Hepatocyte (in vitro differentiated cells): ENCODE measurements around the gene LINC00237. TPM values are rescaled to one million over a fixed set of nuclear protein-coding genes. Genes with fewer than 3 reads are reported as not detected.

Experiments used
- DNase-seq: peaks from one replicate; pipeline ENCODE4 v3.0.0-alpha.2; 2016; ENCODE audit warnings: low spot score
- H2AFZ ChIP-seq: fragments of 200-600 bp; sonication (generic); 2 replicates; pipeline ENCODE4 v1.6.0; 2016; ENCODE audit warnings: antibody characterized with exemption, mild to moderate bottlenecking
- H3K27ac ChIP-seq: fragments of 200-600 bp; sonication (generic); 2 replicates; pipeline ENCODE4 v1.5.1; 2016; ENCODE audit warnings: mild to moderate bottlenecking
- H3K27me3 ChIP-seq: fragments of 200-600 bp; sonication (generic); 2 replicates; pipeline ENCODE4 v1.6.1; 2016
- H3K36me3 ChIP-seq: fragments of 200-600 bp; sonication (generic); replicated peaks from 2 replicates; pipeline ENCODE4 v1.5.1; 2016; ENCODE audit warnings: low read depth; ENCODE audit not compliant: insufficient read depth
- H3K4me1 ChIP-seq: fragments of 200-600 bp; sonication (generic); 2 replicates; pipeline ENCODE4 v1.5.1; 2016; ENCODE audit warnings: mild to moderate bottlenecking, moderate library complexity; ENCODE audit not compliant: insufficient read depth
- H3K4me2 ChIP-seq: fragments of 200-600 bp; sonication (generic); 2 replicates; pipeline ENCODE4 v1.6.0; 2016
- H3K4me3 ChIP-seq: fragments of 200-600 bp; sonication (generic); 2 replicates; pipeline ENCODE4 v1.5.1; 2016; ENCODE audit warnings: mild to moderate bottlenecking
- H3K79me2 ChIP-seq: fragments of 200-600 bp; sonication (generic); 2 replicates; pipeline ENCODE4 v1.6.0; 2017; ENCODE audit warnings: mild to moderate bottlenecking
- H3K9me2 ChIP-seq: fragments of 200-600 bp; sonication (generic); replicated peaks from 2 replicates; pipeline ENCODE4 v1.6.0; 2017; ENCODE audit warnings: mild to moderate bottlenecking; ENCODE audit not compliant: insufficient read depth
- H3K9me3 ChIP-seq: fragments of 200-600 bp; sonication (generic); 2 replicates; pipeline ENCODE4 v1.5.1; 2016; ENCODE audit warnings: low read depth, mild to moderate bottlenecking
- H4K20me1 ChIP-seq: fragments of 200-600 bp; sonication (generic); 2 replicates; pipeline ENCODE4 v1.6.0; 2016; ENCODE audit warnings: mild to moderate bottlenecking; ENCODE audit not compliant: insufficient read depth, poor library complexity, severe bottlenecking
- EZH2 ChIP-seq: fragments of 200-600 bp; sonication (generic); IDR thresholded peaks from 2 replicates; pipeline ENCODE4 v1.6.1; 2016; ENCODE audit warnings: antibody characterized with exemption, mild to moderate bottlenecking, borderline replicate concordance
- EZH2phosphoT487 ChIP-seq: fragments of 200-600 bp; sonication (generic); IDR thresholded peaks from one replicate; pipeline ENCODE4 v1.6.1; 2018; ENCODE audit warnings: antibody characterized with exemption, mild to moderate bottlenecking, low read depth, moderate library complexity; ENCODE audit not compliant: unreplicated experiment, severe bottlenecking
- WGBS: methylation state at CpG from one replicate; pipeline ENCODE4 v1.1.6; 2016; ENCODE audit warnings: low lambda C conversion rate; ENCODE audit errors: missing lambda C conversion rate; 5-methylcytosine and 5-hydroxymethylcytosine counted together
- polyA plus RNA-seq: library from polyadenylated mRNA; unstranded; fragments of >200 nt; fragmentation: Nextera tagmentation; extraction: Ambion mirVana; gene quantifications from 2 replicates; pipeline ENCODE4 v1.2.1, GENCODE V29; 2016
- total RNA-seq: library from RNA; depleted of rRNA; stranded (reverse); fragments of >200 nt; gene quantifications from 2 replicates; pipeline ENCODE4 v1.2.3, GENCODE V29; 2014
- TF ChIP-seq, protein P1 (sequence below): fragments of 200-600 bp; sonication (generic); IDR thresholded peaks from 2 replicates; pipeline ENCODE4 v1.5.1; 2016; ENCODE audit warnings: antibody characterized with exemption, mild to moderate bottlenecking; ENCODE audit not compliant: poor library complexity

Gene LINC00237
- total and polyA plus RNA-seq, 2 experiments from 2014 or later, result not detected

DNA sequence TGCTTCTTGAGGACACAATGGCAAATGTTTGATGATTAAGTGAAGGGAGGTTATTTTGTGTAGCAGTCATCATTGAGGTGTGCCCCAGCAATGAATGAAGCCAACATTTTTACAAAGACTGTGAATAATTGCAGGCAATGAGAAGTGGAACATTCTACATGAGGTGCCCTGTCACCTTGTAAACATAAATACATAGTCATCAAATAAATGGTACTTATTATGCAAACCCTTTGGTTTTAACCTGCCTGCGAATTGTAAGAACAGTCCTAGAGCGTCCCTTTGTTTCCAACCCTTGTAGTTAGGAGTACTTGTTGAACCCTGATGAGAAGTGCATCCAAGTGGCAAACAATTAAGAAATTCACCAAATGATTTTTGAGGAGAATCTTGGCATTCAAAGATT, 12.6 kb upstream of the LINC00237 start:
- Histone ChIP-seq H3K9me3 (no peaks in the 10 kb centered on the region), H3K4me2 (no peak overlapping the region), H3K36me3 (no peaks in the 10 kb centered on the region), H3K4me1 (no peaks in the 10 kb centered on the region), H3K27me3 (peaks cover 11% of the 10 kb centered on the region), H3K27ac (no peak overlapping the region), H3K4me3 (no peak overlapping the region), H2AFZ (no peak overlapping the region), H3K9me2 (no peaks in the 10 kb centered on the region), H4K20me1 (no peaks in the 10 kb centered on the region), H3K79me2 (no peaks in the 10 kb centered on the region)
- TF ChIP-seq EZH2phosphoT487, result no peak
- TF ChIP-seq, protein P1, sequence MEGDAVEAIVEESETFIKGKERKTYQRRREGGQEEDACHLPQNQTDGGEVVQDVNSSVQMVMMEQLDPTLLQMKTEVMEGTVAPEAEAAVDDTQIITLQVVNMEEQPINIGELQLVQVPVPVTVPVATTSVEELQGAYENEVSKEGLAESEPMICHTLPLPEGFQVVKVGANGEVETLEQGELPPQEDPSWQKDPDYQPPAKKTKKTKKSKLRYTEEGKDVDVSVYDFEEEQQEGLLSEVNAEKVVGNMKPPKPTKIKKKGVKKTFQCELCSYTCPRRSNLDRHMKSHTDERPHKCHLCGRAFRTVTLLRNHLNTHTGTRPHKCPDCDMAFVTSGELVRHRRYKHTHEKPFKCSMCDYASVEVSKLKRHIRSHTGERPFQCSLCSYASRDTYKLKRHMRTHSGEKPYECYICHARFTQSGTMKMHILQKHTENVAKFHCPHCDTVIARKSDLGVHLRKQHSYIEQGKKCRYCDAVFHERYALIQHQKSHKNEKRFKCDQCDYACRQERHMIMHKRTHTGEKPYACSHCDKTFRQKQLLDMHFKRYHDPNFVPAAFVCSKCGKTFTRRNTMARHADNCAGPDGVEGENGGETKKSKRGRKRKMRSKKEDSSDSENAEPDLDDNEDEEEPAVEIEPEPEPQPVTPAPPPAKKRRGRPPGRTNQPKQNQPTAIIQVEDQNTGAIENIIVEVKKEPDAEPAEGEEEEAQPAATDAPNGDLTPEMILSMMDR, result no peak
- TF ChIP-seq EZH2, result no peak
- no peak for DNase-seq
- WGBS, result 95% methylated on average over 2 of the region's 2 CpGs

DNA sequence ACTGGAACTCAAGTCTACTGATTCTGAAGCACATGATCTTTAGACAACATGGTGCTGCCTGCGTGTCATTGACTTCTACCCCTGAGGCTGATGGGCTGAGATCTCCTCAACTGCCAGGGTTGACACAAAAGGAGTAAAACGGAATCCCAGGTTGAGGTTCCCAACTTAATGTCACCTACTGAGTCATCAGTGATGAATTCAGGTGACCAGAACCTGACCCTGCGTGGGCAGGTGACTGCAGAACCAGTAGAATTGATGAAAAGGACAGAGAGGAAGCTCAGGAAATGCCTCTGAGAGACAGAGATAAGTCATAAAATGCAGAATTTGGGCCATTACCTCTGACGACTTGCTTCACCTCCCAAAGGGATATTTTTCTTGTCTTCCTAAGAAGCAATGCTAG, 12.0 kb upstream of the LINC00237 start:
- H3K36me3 ChIP-seq, result no peaks in the 10 kb centered on the region
- no peaks in the 10 kb centered on the region for H3K9me3 ChIP-seq
- H3K4me1 ChIP-seq, result no peaks in the 10 kb centered on the region
- WGBS, result 64% methylated on average over 4 of the region's 4 CpGs
- DNase-seq, result no peak
- H3K27ac ChIP-seq, result no peak overlapping the region
- no peak overlapping the region for H2AFZ ChIP-seq
- H3K4me2 ChIP-seq, result no peak overlapping the region
- no peaks in the 10 kb centered on the region for H3K9me2 ChIP-seq
- H4K20me1 ChIP-seq, result no peaks in the 10 kb centered on the region
- H3K27me3 ChIP-seq, result peaks cover 17% of the 10 kb centered on the region
- no peak overlapping the region for H3K4me3 ChIP-seq
- TF ChIP-seq EZH2, result no peak
- no peaks in the 10 kb centered on the region for H3K79me2 ChIP-seq

DNA sequence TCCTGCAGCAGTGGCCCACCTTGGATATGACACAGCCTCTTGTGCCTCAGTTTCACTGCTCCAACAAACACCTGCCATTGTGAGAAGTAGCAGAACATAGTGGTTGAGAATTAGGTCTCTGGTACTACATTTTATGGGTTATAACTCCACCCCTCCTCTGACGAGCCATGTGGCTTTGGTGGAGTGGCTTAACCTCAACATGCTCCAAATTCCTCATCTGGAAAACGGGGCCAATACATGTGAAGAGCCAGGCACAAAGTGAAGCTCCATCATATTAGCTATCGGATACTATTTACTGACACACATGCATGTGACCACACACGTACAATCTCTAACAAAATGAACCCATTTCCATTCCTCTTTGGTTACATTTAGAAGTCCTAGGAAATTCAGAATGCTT, 11.4 kb upstream of the LINC00237 start:
- Histone ChIP-seq H3K9me3 (no peaks in the 10 kb centered on the region), H3K4me2 (no peak overlapping the region), H4K20me1 (no peaks in the 10 kb centered on the region), H2AFZ (no peak overlapping the region), H3K36me3 (no peaks in the 10 kb centered on the region), H3K27me3 (peaks cover 17% of the 10 kb centered on the region), H3K79me2 (no peaks in the 10 kb centered on the region), H3K4me1 (no peaks in the 10 kb centered on the region), H3K27ac (no peak overlapping the region), H3K9me2 (no peaks in the 10 kb centered on the region), H3K4me3 (no peak overlapping the region)
- TF ChIP-seq, protein P1, result no peak
- no peak for DNase-seq
- 77% methylated on average over 4 of the region's 4 CpGs for WGBS

DNA sequence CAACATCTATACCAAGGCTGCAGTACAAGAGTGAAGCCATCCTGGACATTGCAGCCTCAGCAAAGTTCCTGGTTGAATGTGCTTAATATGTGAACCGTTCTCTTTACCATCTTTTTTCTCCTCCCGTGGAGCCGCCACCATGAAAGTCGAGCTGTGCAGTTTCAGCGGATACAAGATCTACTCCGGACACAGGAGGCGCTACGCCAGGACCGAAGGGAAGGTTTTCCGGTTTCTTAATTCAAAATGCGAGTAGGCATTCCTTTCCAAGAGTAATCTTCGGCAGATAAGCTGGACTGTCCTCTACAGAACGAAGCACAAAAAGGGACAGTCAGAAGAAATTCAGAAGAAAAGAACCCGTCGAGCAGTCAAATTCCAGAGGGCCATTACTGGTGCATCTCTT, 8.4 kb upstream of the LINC00237 start:
- DNase-seq, result no peak
- Histone ChIP-seq H3K4me2 (no peak overlapping the region), H3K9me2 (no peaks in the 10 kb centered on the region), H3K9me3 (no peaks in the 10 kb centered on the region), H3K27me3 (peaks cover 40% of the 10 kb centered on the region), H3K4me3 (no peak overlapping the region), H2AFZ (no peak overlapping the region), H3K4me1 (no peaks in the 10 kb centered on the region), H3K79me2 (no peaks in the 10 kb centered on the region), H3K36me3 (no peaks in the 10 kb centered on the region), H4K20me1 (no peaks in the 10 kb centered on the region), H3K27ac (no peak overlapping the region)
- WGBS, result 92% methylated on average over 15 of the region's 15 CpGs
- TF ChIP-seq, protein P1, result no peak
- no peak for TF ChIP-seq EZH2
